LHCN-M2 (cell line): ENCODE measurements around the gene PRTN3. TPM values are rescaled to one million over a fixed set of nuclear protein-coding genes. Genes with fewer than 3 reads are reported as not detected.

ENCODE experiments used
- DNase-seq: peaks from one replicate; pipeline ENCODE4 v3.0.0-alpha.2; 2012; ENCODE audit warnings: low read depth
- total RNA-seq: library from RNA; depleted of rRNA; stranded (reverse); fragments of >200 nt; gene quantifications from 2 replicates; pipeline ENCODE4 v1.2.3, GENCODE V29; 2014

The PRTN3 gene
- total RNA-seq, 1 experiment from 2014 or later, result not detected

DNA sequence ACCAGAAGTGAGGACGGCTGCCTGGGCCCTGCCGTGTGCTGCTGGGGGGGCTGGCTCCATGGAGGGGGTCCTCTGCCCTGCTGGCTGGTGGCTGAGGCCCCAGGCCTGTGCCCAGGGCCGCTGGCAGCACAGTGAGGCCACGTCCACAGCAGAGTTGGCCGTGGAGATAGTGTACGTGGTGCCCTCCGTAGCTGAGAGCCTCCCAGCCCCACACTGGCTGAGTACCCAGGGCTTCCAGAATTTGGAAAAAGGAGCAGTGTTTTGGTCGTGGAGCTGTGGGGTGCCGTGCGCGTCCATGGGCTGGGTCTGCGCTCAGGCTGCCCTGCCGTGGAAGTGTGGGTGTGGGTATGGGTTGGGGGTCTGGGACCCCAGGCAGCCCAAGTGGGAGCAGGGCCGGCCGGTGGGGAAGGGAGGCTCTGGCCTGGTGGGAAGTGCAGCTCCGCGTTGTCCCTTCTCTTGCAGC lies 37.7 kb upstream of the PRTN3 start:
- DNase-seq, result no peak

DNA sequence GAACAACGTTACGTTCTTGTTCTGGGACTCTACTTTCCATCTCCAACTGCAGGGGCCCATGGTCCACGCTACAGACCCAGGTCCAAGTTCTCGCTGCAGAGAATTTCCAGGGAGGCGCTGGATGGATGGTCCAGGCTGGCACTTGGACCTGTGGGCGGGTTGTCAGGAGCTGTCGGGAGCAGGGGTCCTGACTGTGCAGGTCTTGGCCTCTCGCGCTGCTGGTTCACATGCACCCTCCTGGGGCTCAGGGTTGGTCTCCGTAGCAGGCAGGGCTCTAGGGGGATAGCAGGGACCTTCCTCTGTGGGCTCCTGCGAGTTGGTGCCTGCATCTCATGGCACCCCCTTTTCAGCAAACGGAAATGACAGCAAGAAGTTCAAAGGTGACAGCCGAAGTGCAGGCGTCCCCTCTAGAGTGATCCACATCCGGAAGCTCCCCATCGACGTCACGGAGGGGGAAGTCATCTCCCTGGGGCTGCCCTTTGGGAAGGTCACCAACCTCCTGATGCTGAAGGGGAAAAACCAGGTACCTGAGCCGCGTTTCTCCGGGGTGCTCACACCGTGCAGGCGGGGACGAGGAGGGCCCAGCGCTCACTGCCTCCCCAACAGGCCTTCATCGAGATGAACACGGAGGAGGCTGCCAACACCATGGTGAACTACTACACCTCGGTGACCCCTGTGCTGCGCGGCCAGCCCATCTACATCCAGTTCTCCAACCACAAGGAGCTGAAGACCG lies 36.9 kb upstream of the PRTN3 start:
- no peak for DNase-seq

DNA sequence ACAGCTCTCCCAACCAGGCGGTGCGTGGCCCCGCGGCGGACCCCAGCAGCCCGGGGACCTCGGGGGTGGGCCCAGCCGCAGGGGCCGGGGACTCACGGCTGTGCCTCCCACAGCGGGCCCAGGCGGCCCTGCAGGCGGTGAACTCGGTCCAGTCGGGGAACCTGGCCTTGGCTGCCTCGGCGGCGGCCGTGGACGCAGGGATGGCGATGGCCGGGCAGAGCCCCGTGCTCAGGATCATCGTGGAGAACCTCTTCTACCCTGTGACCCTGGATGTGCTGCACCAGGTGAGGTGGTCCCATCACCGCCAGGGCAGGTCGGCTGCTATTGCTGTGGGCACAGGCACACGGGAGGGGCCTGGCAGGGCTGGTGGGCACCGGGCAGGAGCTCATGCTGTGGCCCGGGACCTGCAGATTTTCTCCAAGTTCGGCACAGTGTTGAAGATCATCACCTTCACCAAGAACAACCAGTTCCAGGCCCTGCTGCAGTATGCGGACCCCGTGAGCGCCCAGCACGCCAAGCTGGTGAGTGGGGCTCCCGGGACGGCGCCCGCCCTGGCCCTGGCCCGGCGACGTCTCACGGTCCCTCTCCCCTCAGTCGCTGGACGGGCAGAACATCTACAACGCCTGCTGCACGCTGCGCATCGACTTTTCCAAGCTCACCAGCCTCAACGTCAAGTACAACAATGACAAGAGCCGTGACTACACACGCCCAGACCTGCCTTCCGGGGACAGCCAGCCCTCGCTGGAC lies 36.2 kb upstream of the PRTN3 start:
- no peak for DNase-seq

DNA sequence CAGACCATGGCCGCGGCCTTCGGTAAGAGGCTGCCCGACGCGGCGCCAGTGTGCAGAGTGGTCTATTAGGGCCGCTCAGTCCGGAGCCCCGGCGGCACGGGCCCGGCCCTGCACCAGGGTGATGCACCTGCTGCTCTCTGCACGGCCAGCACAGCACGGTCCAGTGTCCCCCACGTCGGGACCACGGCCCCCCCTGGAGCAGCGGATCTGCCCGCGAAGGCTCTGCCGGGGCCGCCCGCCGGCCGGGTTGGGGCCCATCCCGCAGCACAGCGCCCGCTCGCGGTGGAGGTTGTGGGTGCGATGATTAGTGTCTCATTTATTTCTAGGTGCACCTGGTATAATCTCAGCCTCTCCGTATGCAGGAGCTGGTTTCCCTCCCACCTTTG lies 35.6 kb upstream of the PRTN3 start:
- no peak for DNase-seq

DNA sequence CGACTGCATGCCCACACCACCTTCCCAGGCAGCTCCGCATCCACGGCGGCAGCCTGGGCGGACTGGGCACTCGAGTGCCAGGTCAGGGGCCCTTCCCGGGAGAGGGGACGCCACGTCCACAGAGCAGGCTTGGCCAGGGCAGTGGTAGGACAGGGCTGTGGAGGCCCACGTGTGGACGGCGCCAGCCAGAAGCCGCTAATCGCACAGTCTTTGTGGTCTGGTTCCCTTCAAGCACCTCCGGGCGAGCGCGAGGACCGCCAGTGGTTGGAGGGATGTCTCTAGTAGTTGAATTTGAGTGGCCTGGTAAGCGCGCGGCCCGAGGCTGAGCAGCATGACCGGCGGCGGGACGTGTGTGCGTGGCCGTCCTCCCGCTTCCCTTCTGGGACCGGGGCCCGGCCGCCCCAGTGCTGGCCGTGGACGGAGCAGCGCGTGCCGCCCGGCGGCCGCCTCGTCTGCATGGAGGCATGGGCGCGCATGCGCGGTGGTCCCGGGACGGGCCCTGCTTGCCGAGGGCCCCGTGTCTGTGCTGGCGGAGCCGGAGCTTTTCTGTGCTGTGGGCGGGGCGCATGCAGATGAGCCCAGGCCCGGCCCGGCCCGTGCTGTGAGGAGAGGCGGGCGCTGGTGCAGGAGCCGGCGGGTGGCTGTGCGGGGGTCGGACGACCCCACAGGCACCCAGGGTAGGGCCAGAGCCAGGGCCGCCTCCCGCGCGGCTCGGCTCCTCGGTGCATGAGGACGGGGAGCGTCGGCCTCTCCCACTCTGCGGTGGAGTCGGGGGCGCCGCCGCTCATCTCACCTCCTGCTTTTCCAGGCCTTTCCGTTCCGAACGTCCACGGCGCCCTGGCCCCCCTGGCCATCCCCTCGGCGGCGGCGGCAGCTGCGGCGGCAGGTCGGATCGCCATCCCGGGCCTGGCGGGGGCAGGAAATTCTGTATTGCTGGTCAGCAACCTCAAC lies 34.9 kb upstream of the PRTN3 start:
- no peak for DNase-seq

DNA sequence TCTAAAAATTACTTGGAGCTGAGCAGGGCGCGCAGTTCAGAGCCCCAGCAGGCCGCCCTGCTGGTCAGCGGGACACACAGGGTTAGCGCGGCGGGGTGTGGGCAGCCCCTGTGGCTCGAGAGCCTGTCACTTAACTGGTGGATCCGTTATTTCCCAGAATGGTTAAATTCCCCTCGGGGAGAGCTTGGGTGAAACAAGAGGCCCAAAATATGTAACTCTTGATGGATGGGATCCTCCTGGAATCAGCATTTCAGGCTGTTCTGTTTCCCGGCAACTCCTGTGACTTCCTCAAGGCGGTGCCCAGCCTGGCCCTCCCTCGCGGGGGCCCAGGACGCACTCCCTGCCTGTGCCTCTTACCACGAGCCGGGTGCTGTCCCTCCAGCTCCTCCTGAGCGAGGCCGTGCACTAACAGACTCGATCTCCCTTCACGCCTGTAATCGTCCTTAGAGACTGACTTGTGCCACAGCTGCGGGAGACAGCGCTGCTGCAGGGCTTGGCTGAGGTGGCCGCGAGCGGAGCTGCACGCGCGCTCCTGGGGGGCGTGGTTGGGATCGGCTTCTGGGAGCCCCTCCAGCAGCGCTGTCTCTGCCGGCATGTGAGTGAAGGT lies 33.9 kb upstream of the PRTN3 start:
- DNase-seq, result no peak

DNA sequence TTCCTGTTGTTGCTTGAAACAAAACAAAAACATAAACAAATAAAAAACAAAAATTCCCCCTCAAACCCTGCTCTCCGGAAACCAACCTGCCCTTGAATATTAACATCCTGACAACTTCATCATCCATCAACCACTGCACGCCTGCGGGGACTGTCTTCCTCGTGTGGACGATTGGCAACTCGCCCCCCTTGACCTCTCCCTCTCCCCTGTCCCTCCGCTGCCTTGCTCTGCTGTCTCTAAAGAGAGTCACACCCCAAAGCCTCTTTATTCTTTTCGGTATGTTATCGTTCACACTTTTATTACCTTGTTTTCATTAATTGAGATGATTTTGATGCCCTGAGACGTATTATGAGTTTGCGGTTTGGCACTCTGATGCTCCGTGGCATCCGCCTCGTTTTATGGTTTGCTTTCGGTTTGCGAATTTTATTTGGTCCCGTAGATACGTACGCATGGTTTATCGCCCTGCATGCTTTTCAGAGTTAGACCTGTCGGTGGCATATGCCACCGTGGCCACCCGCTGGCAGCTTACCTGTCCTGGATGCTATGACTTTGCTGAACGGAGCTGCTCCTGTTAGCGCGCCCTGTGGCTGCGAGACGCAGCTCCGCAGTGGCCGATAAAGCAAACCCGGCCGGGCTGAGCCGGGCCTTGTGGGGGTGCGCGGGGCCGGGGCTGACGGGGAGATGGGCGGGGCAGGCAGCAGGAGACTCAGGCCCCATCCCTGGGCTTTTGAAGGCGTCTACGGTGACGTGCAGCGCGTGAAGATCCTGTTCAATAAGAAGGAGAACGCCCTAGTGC lies 33.0 kb upstream of the PRTN3 start:
- DNase-seq, result no peak

DNA sequence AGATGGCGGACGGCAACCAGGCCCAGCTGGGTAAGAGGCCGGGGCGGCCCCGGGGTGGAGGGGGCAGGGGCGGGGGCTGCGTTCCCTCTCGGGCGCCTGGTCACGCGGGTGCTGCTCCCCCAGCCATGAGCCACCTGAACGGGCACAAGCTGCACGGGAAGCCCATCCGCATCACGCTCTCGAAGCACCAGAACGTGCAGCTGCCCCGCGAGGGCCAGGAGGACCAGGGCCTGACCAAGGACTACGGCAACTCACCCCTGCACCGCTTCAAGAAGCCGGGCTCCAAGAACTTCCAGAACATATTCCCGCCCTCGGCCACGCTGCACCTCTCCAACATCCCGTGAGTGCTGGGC lies 32.4 kb upstream of the PRTN3 start:
- DNase-seq, result no peak

DNA sequence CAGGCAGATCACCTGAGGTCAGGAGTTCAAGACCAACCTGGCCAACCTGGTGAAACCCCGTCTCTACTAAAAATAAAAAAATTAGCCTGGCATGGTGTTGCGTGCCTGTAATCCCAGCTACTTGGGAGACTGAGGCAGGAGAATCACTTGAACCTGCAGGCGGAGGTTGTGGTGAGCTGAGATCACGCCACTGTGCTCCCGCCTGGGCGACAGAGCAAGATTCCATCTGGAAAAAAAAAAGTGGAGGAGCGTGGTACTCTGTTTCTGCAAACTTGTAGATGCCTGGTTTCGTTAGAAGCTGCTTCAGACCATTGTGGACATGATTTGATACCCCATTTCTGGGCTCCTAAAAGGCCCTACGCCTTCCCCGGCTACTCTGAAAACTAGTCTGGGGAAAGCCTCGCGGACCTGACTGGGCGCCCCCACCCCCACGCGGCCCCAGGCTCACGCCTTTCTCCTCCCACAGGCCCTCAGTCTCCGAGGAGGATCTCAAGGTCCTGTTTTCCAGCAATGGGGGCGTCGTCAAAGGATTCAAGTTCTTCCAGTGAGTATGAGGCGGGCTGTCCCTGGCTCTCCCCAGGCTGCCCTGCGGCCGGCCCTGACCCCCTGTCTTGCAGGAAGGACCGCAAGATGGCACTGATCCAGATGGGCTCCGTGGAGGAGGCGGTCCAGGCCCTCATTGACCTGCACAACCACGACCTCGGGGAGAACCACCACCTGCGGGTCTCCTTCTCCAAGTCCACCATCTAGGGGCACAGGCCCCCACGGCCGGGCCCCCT lies 30.5 kb upstream of the PRTN3 start:
- DNase-seq, result no peak

DNA sequence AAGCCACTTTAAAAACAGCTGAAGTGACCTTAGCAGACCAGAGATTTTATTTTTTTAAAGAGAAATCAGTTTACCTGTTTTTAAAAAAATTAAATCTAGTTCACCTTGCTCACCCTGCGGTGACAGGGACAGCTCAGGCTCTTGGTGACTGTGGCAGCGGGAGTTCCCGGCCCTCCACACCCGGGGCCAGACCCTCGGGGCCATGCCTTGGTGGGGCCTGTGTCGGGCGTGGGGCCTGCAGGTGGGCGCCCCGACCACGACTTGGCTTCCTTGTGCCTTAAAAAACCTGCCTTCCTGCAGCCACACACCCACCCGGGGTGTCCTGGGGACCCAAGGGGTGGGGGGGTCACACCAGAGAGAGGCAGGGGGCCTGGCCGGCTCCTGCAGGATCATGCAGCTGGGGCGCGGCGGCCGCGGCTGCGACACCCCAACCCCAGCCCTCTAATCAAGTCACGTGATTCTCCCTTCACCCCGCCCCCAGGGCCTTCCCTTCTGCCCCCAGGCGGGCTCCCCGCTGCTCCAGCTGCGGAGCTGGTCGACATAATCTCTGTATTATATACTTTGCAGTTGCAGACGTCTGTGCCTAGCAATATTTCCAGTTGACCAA lies 29.8 kb upstream of the PRTN3 start:
- no peak for DNase-seq

DNA sequence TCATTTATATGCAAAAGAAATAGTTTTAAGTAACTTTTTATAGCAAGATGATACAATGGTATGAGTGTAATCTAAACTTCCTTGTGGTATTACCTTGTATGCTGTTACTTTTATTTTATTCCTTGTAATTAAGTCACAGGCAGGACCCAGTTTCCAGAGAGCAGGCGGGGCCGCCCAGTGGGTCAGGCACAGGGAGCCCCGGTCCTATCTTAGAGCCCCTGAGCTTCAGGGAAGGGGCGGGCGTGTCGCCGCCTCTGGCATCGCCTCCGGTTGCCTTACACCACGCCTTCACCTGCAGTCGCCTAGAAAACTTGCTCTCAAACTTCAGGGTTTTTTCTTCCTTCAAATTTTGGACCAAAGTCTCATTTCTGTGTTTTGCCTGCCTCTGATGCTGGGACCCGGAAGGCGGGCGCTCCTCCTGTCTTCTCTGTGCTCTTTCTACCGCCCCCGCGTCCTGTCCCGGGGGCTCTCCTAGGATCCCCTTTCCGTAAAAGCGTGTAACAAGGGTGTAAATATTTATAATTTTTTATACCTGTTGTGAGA lies 29.2 kb upstream of the PRTN3 start:
- DNase-seq, result no peak

DNA sequence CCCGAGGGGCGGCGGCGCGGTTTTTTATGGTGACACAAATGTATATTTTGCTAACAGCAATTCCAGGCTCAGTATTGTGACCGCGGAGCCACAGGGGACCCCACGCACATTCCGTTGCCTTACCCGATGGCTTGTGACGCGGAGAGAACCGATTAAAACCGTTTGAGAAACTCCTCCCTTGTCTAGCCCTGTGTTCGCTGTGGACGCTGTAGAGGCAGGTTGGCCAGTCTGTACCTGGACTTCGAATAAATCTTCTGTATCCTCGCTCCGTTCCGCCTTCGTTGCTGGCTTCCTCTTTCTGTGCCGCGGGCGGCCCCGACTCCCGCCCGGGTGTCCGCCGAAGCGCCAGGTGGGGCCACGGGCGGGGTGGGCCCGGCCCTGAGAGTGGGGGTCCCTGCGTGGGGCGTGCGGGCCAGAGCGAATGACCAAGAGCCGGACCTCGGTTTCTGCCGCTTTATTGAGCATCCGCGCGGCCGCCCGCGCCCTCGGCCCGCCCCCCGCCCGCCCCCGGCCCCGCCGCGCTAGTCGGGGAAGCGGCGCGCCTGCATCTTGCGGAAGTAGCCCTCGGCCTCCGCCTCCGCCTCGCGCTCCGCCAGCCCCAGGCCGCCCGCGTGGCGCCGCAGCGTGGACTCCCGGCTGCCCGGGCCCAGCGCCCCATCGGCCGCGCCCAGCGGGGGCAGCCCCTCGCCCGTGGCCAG lies 28.6 kb upstream of the PRTN3 start:
- DNase-seq, result no peak

DNA sequence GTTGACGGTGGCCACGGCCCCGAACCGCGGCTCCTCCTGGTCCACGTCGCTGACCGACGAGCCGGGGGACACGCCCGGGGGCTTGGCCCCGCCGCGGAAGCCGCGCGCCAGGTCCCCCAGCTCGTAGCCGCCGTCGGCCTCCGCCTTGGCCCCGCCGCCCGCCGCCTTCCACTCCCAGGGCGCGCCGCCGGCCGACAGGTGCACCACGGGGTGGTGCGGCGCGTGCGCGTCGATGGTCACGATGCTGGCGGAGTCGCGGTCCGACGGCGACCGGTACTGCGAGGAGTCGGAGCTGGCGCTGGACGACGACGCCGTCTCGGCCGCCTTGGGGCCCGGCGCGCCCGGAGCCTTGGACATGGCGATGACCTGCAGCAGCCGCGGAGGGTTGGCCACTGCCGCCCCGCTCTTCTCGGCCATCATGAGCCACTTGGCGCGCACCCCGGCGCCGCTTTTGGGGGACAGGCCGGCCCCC lies 28.0 kb upstream of the PRTN3 start:
- no peak for DNase-seq

DNA sequence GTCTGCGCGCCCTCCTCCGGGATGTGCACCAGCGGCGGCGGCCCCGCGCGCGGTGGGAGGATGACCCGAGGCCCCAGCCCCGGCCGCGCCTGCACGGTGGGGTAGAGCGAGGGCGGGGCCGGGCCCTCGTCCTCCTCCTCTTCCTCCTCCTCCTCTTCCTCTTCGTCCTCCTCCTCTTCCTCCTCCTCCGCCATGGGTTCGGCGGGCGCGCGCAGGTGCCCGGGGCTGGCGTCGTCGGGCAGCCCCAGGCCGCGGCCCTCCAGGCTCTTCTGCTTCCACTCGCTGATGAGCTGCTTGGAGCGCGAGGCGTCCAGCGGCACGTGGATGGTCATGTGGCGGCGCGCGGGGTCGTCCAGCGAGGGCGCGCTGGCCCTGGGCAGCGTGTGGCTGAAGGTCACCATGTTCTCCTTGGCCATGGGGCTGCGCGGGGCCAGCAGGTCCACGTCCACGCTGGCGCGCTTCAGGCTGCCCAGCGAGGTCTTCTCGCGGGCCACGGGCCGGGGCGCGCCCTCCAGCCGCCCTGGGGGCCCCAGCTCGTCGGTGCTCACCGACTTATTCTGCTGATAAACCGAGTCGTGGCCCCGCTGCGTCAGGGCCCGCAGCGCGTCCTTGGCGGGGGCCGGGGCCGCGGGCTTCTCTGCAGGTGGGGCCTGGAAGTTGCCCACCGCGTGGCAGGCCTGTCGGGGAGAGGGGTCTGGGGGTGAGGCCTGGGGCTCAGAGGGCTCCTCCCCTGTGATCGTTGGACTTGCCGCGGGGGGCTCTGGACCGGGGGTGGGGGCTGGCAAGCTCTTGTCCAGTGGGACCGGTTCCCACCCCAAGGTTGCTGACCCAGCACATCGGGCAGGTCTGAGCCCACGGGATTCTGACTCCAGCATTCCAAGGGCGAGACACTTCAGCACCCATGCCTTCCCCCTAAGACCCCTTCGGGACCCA lies 27.3 kb upstream of the PRTN3 start:
- DNase-seq, result no peak

DNA sequence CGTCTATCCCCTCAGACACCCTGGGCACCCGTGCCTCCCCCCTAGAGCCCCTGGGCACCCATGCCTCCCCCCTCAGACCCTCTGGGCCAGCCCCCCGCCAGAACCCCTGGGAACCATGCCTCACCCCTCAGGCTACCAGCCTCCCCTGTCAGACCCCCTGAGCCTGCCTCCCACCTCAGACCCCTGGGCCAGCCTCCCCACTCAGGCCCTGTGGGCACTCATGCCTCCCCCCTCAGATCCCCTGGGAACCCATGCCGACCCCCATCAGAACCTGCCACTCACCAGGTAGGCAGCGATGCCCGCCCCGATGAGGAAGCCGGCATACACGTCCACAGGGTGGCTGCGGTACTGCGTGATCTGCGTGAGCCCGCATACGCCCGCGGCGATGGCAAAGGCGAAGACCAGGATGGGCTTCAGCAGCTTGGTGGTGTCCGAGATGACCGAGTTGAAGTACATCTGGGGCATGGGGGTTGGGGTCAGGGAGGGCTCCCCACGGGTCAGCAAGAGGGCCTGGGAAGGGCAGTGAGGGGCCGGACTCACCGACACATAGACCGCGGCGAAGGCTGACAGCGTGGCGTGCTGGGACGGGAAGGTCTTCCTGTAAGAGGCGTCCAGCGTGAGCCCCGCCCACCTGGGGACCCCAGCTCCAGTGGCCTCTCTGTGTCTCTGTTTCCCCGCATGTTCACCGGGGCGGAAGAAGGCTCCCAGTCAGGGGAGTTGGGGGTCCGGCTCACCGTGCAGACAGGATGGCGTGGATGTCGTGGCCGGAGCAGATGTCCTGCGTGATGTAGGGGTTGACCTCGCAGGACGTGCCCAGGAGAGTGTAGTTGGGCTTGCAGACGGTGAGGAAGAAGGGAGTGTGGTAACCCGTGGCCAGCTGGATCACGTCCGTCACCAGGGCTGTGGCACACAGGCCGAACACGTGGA lies 26.4 kb upstream of the PRTN3 start:
- DNase-seq, result no peak

DNA sequence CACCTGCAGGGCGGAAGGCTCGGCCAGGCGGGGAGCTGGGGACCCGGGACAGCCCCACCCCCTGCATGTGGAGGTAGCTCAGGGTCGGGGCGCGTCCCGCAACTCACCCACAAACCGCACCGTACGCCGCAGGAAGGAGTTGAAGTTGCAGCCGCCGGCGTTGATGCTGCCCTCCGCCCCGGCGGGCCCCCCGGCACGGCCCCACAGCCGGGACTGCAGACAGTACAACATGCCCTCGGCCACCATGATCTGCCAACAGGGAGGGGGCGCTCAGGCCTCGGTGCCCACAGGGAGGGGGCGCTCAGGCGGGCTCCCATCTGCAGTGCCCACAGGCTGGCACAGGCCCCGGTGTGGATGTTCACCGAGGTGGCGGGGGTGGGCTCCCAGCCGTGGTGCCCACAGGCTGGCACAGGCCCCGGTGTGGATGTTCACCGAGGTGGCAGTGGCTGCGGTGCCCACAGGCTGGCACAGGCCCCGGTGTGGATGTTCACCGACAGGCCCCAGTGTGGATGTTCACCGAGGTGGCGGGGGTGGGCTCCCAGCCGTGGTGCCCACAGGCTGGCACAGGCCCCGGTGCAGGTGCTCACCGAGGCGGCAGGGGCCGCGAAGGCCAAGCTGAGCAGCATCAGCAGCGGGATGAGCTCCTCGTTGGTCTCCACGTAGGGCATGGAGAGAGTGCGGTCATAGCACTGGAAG lies 25.6 kb upstream of the PRTN3 start:
- no peak for DNase-seq
